ENCODE measurements around the gene PLCL1.

GRCh38 chr2:198135481-198135934 is 331.1 kb downstream of the PLCL1 start:
- no peak for TF ChIP-seq EZH2 (IDR thresholded peaks at IDR 0.05; ENCODE audit: borderline replicate concordance, low read depth, low read length, severe bottlenecking)
- no peak for TF ChIP-seq POLR2A (IDR thresholded peaks at IDR 0.05; ENCODE audit: low read depth, low read length)
- TF ChIP-seq CTCF (IDR thresholded peaks at IDR 0.05; ENCODE audit: extremely low read depth in 1 of 2, insufficient read depth in 1 of 2, low read depth in 1 of 2, low read length in 2 of 2) = no peak
